Prostate gland (tissue), 2 donors: ENCODE data around the gene RASSF8. TPM values are rescaled to one million over a fixed set of nuclear protein-coding genes. Genes with fewer than 3 reads are reported as not detected.
A peak's percentile ranks its signal among the peaks of the same experiment; 100 is the strongest.

ENCODE experiments used
- DNase-seq: peaks from one replicate; pipeline ENCODE4 v3.0.0-alpha.2; 2019; ENCODE audit warnings: low spot score
- H3K27ac ChIP-seq, 2 donors: fragments of 200-600 bp; sonication (generic); 2 replicates each; pipeline ENCODE4 v1.5.1; 2017 to 2019
- H3K27me3 ChIP-seq: fragments of 200-600 bp; sonication (generic); replicated peaks from 2 replicates; pipeline ENCODE4 v1.5.1; 2019; ENCODE audit not compliant: insufficient read depth
- H3K36me3 ChIP-seq, 2 donors: fragments of 200-600 bp; sonication (generic); 1 replicate in 1 of 2; 2 replicates in 1 of 2; pipeline versions ENCODE4 v1.5.1 to v1.8.1; 2017 to 2019
- H3K4me1 ChIP-seq: fragments of 200-600 bp; sonication (generic); replicated peaks from 2 replicates; pipeline ENCODE4 v1.5.1; 2019
- H3K4me3 ChIP-seq, 2 donors: fragments of 200-600 bp; sonication (generic); 2 replicates each; pipeline ENCODE4 v1.5.1; 2017 to 2019
- H3K9me3 ChIP-seq: fragments of 200-600 bp; sonication (generic); 2 replicates; pipeline ENCODE4 v1.5.1; 2017
- CTCF ChIP-seq, 4 experiments: fragments of 200-600 bp in 2 of 4; fragments of 450-650 bp in 2 of 4; sonication (generic) in 2 of 4; IDR thresholded peaks; 1 replicate in 3 of 4; 2 replicates in 1 of 4; pipeline ENCODE4 v1.5.1; 2016 to 2019; ENCODE audit warnings: antibody characterized with exemption in 4 of 4, mild to moderate bottlenecking in 2 of 4, moderate library complexity in 2 of 4
- POLR2A ChIP-seq: fragments of 450-650 bp; IDR thresholded peaks from one replicate; pipeline ENCODE4 v1.6.1; 2016; ENCODE audit warnings: antibody characterized with exemption, mild to moderate bottlenecking
- POLR2AphosphoS5 ChIP-seq: sonication (generic); formaldehyde crosslinking; IDR thresholded peaks from one replicate; pipeline ENCODE4 v1.6.1; 2017; ENCODE audit warnings: antibody characterized with exemption
- WGBS: methylation state at CpG from one replicate; pipeline ENCODE4 v1.1.5; 2018; 5-methylcytosine and 5-hydroxymethylcytosine counted together
- intact Hi-C: fragments of 100-400 bp; cut with DNase I; formaldehyde crosslinking; loops from one replicate; pipeline ENCODE4 v1.14.2; 2022
- total RNA-seq, 2 donors: library from RNA; depleted of rRNA; stranded (reverse); fragments of >200 nt; gene quantifications; one replicate each; pipeline ENCODE4 v1.1.0, GENCODE V29; 2016

The RASSF8 gene
- 10 to 100 TPM; 26.0 to 62.1 TPM for total RNA-seq

- DNase-seq, result peak; percentile 68
- intact Hi-C loops, result loop anchor here (2.0 kb wide), 1 partner anchor 70 kb away; no protein-coding TSS in a partner anchor
- Histone ChIP-seq H3K27me3 (no peaks in the 10 kb centered on the region), H3K4me3 (peak within 1 kb of the TSS; percentile 59 to 79), H3K4me1 (no peaks in the 10 kb centered on the region), H3K9me3 (no peaks in the 10 kb centered on the region), H3K36me3 (no peaks in the 10 kb centered on the region), H3K27ac (peak within 1 kb of the TSS; percentile 78 to 85)
- under 1% methylated on average over 23 of the region's 113 CpGs for WGBS
- peak; percentile 12 for TF ChIP-seq POLR2A
- TF ChIP-seq CTCF (IDR thresholded peaks at IDR 0.05), result no peak
Measured at GRCh38 chr12:25958428-25959070, at the start of gene RASSF8. Gene RASSF8, plus strand, starts transcription at chr12:25958682. Its CDS starts 96,662 bp downstream, at chr12:26055344.

GRCh38 chr12:25914551-25914950 lies 43.9 kb upstream of the RASSF8 start:
- no peaks in the 10 kb centered on the region for H3K27me3 ChIP-seq

GRCh38 chr12:25924491-25925001 lies 33.9 kb upstream of the RASSF8 start:
- Histone ChIP-seq H3K4me3 (no peak overlapping the region), H3K9me3 (no peaks in the 10 kb centered on the region), H3K27me3 (no peaks in the 10 kb centered on the region), H3K27ac (no peak overlapping the region), H3K4me1 (no peaks in the 10 kb centered on the region), H3K36me3 (no peaks in the 10 kb centered on the region)
- DNase-seq, result no peak
- TF ChIP-seq CTCF (IDR thresholded peaks at IDR 0.05) (no peak), POLR2AphosphoS5 (no peak), POLR2A (no peak)
- 63% methylated on average over 7 of the region's 7 CpGs for WGBS
- intact Hi-C loops, result no loop called here

More at GRCh38 chr12:25914551-25914950, 43.9 kb upstream of the RASSF8 start:
- no peaks in the 10 kb centered on the region for H3K9me3 ChIP-seq
- H3K4me1 ChIP-seq, result no peaks in the 10 kb centered on the region
- DNase-seq, result no peak
- H3K36me3 ChIP-seq, result no peaks in the 10 kb centered on the region
- 80% methylated on average over 2 of the region's 2 CpGs for WGBS
- intact Hi-C loops, result no loop called here
- TF ChIP-seq POLR2AphosphoS5 (no peak), POLR2A (no peak), CTCF (IDR thresholded peaks at IDR 0.05) (no peak)
- no peak overlapping the region for H3K4me3 ChIP-seq
- no peak overlapping the region for H3K27ac ChIP-seq

GRCh38 chr12:25925064-25925463 lies 33.4 kb upstream of the RASSF8 start:
- no peaks in the 10 kb centered on the region for H3K9me3 ChIP-seq
- no peaks in the 10 kb centered on the region for H3K27me3 ChIP-seq
- DNase-seq, result no peak
- H3K36me3 ChIP-seq, result no peaks in the 10 kb centered on the region
- no peak overlapping the region for H3K27ac ChIP-seq
- no peak for TF ChIP-seq POLR2AphosphoS5
- H3K4me1 ChIP-seq, result no peaks in the 10 kb centered on the region
- no peak overlapping the region for H3K4me3 ChIP-seq
- intact Hi-C loops, result no loop called here
- WGBS, result 88% methylated on average over 7 of the region's 7 CpGs

GRCh38 chr12:25926536-25926935 lies 31.9 kb upstream of the RASSF8 start:
- Histone ChIP-seq H3K27ac (no peak overlapping the region), H3K4me1 (no peaks in the 10 kb centered on the region), H3K4me3 (no peak overlapping the region), H3K36me3 (no peaks in the 10 kb centered on the region), H3K9me3 (no peaks in the 10 kb centered on the region), H3K27me3 (no peaks in the 10 kb centered on the region)
- TF ChIP-seq CTCF (IDR thresholded peaks at IDR 0.05), result no peak
- no peak for TF ChIP-seq POLR2A
- TF ChIP-seq POLR2AphosphoS5, result no peak
- 77% methylated on average over 5 of the region's 5 CpGs for WGBS
- no peak for DNase-seq
- intact Hi-C loops, result no loop called here
